Natural killer cell treated with Interleukin-12 subunit alpha and Interleukin-12 subunit beta and Interleukin-15 and Interleukin-18, amount 100 ng/mL, for 72 hours (primary cell): ENCODE measurements around the gene RALA. TPM values are rescaled to one million over a fixed set of nuclear protein-coding genes. Genes with fewer than 3 reads are reported as not detected.
A peak's percentile ranks its signal among the peaks of the same experiment; 100 is the strongest.
"Not testable (repeated sequence)": the region's sequence is repeated elsewhere in the genome, so short reads cannot be mapped to it uniquely, and the experiment has no call there.

Experiments
- ATAC-seq, 2 donors: fragments of 150-1000 bp; cut with Tn5 transposase in 1 of 2; sonication (Bioruptor Pico), chemical (Tn5 transposase) in 1 of 2; 2 replicates each; pipeline ENCODE4 v1.10.0; 2021
- DNase-seq: peaks from one replicate; pipeline ENCODE4 v3.0.0; 2022; ENCODE audit warnings: low spot score
- H3K27ac Mint-ChIP-seq, 2 donors: 1 replicate in 1 of 2; 2 replicates in 1 of 2; pipeline ENCODE4 v1.8.0; 2022; ENCODE audit warnings: mixed read lengths in 2 of 2, mild to moderate bottlenecking in 1 of 2, moderate library complexity in 1 of 2
- H3K27me3 Mint-ChIP-seq, 2 donors: 1 replicate in 1 of 2; 2 replicates in 1 of 2; pipeline ENCODE4 v1.8.0; 2022; ENCODE audit warnings: mixed read lengths in 2 of 2
- H3K36me3 Mint-ChIP-seq: one replicate; pipeline ENCODE4 v1.8.0; 2022; ENCODE audit warnings: mixed read lengths
- H3K4me1 Mint-ChIP-seq, 2 donors: 1 replicate in 1 of 2; 2 replicates in 1 of 2; pipeline ENCODE4 v1.8.0; 2022; ENCODE audit warnings: low read depth in 2 of 2, mixed read lengths in 2 of 2, mild to moderate bottlenecking in 1 of 2
- H3K4me3 Mint-ChIP-seq: one replicate; pipeline ENCODE4 v1.8.0; 2022; ENCODE audit warnings: mixed read lengths
- H3K9me3 Mint-ChIP-seq: 2 replicates; pipeline ENCODE4 v1.8.0; 2022; ENCODE audit warnings: mixed read lengths
- total RNA-seq, 2 donors: library from RNA; stranded (reverse); gene quantifications; one replicate each; pipeline ENCODE4 v1.2.3, GENCODE V29; 2022

Gene RALA
- total RNA-seq, 2 donors from 2014 or later: 22.0 to 28.6 TPM

GRCh38 chr7:39644170-39644569 lies 20.8 kb downstream of the RALA start:
- H3K36me3 Mint-ChIP-seq: no peaks in the 10 kb centered on the region
- no peaks in the 10 kb centered on the region for H3K9me3 Mint-ChIP-seq
- DNase-seq (no peak), ATAC-seq (no peak)
- H3K4me1 Mint-ChIP-seq: peaks cover 35 to 37% of the 10 kb centered on the region in 2 donors
- no peak overlapping the region for H3K27ac Mint-ChIP-seq
- H3K27me3 Mint-ChIP-seq: no peaks in the 10 kb centered on the region
- no peak overlapping the region for H3K4me3 Mint-ChIP-seq

- H3K4me3 Mint-ChIP-seq: no peak overlapping the region
- no peak overlapping the region for H3K27ac Mint-ChIP-seq
- peaks cover 32 to 33% of the 10 kb centered on the region in 2 donors for H3K4me1 Mint-ChIP-seq
- no peak for ATAC-seq
- H3K9me3 Mint-ChIP-seq: no peaks in the 10 kb centered on the region
- H3K27me3 Mint-ChIP-seq: no peaks in the 10 kb centered on the region
- DNase-seq: no peak
- no peaks in the 10 kb centered on the region for H3K36me3 Mint-ChIP-seq
Observed at GRCh38 chr7:39645482-39646407, 22.4 kb downstream of the RALA start.

- Mint-ChIP-seq H3K4me1 (peaks cover 22 to 26% of the 10 kb centered on the region in 2 donors), H3K4me3 (no peak overlapping the region), H3K36me3 (no peaks in the 10 kb centered on the region), H3K9me3 (no peaks in the 10 kb centered on the region), H3K27ac (no peak overlapping the region), H3K27me3 (no peaks in the 10 kb centered on the region)
- ATAC-seq: no peak
- no peak for DNase-seq
Observed at GRCh38 chr7:39647816-39648215, 24.4 kb downstream of the RALA start.

GRCh38 chr7:39650676-39651075 lies 27.3 kb downstream of the RALA start:
- ATAC-seq (peak in 1 of 2 donors; percentile 74), DNase-seq (no peak)
- Mint-ChIP-seq H3K27ac (no peak overlapping the region), H3K9me3 (no peaks in the 10 kb centered on the region), H3K27me3 (no peaks in the 10 kb centered on the region), H3K36me3 (no peaks in the 10 kb centered on the region), H3K4me3 (no peak overlapping the region), H3K4me1 (peaks cover 18 to 24% of the 10 kb centered on the region in 2 donors)

- H3K9me3 Mint-ChIP-seq: no peaks in the 10 kb centered on the region
- no peak overlapping the region for H3K27ac Mint-ChIP-seq
- DNase-seq (no peak), ATAC-seq (no peak)
- peaks cover 18 to 23% of the 10 kb centered on the region in 2 donors for H3K4me1 Mint-ChIP-seq
- H3K4me3 Mint-ChIP-seq: no peak overlapping the region
- no peaks in the 10 kb centered on the region for H3K36me3 Mint-ChIP-seq
- no peaks in the 10 kb centered on the region for H3K27me3 Mint-ChIP-seq
Observed at GRCh38 chr7:39651265-39651664, 27.9 kb downstream of the RALA start.

- DNase-seq (no peak), ATAC-seq (no peak)
- H3K36me3 Mint-ChIP-seq: no peaks in the 10 kb centered on the region
- H3K4me1 Mint-ChIP-seq: peaks cover 6 to 11% of the 10 kb centered on the region in 2 donors
- no peaks in the 10 kb centered on the region for H3K27me3 Mint-ChIP-seq
- no peaks in the 10 kb centered on the region for H3K9me3 Mint-ChIP-seq
- H3K4me3 Mint-ChIP-seq: no peak overlapping the region
- no peak overlapping the region for H3K27ac Mint-ChIP-seq
Observed at GRCh38 chr7:39656415-39656814, 33.0 kb downstream of the RALA start.

- DNase-seq (no peak), ATAC-seq (no peak)
- peaks cover 9% of the 10 kb centered on the region for H3K36me3 Mint-ChIP-seq
- H3K9me3 Mint-ChIP-seq: peaks cover 7% of the 10 kb centered on the region
- H3K27ac Mint-ChIP-seq: no peak overlapping the region
- H3K4me1 Mint-ChIP-seq: peaks cover 14 to 18% of the 10 kb centered on the region in 2 donors
- H3K4me3 Mint-ChIP-seq: no peak overlapping the region
- no peaks in the 10 kb centered on the region for H3K27me3 Mint-ChIP-seq
Observed at GRCh38 chr7:39659356-39660013, 36.1 kb downstream of the RALA start.

GRCh38 chr7:39661960-39662359 lies 38.6 kb downstream of the RALA start:
- no peak for DNase-seq
- ATAC-seq: no peak
- Mint-ChIP-seq H3K4me3 (no peak overlapping the region), H3K4me1 (peaks cover 18 to 19% of the 10 kb centered on the region in 2 donors), H3K27me3 (no peaks in the 10 kb centered on the region), H3K36me3 (peaks cover 9% of the 10 kb centered on the region), H3K9me3 (peaks cover 7% of the 10 kb centered on the region), H3K27ac (no peak overlapping the region)

GRCh38 chr7:39663263-39663662 lies 39.9 kb downstream of the RALA start:
- peaks cover 14 to 20% of the 10 kb centered on the region in 2 donors for H3K4me1 Mint-ChIP-seq
- no peak overlapping the region for H3K27ac Mint-ChIP-seq
- H3K36me3 Mint-ChIP-seq: peaks cover 9% of the 10 kb centered on the region
- H3K9me3 Mint-ChIP-seq: peaks cover 7% of the 10 kb centered on the region
- no peak for DNase-seq
- no peaks in the 10 kb centered on the region for H3K27me3 Mint-ChIP-seq
- H3K4me3 Mint-ChIP-seq: no peak overlapping the region
- no peak for ATAC-seq

- DNase-seq (no peak), ATAC-seq (no peak)
- H3K27ac Mint-ChIP-seq: no peak overlapping the region
- H3K36me3 Mint-ChIP-seq: peaks cover 9% of the 10 kb centered on the region
- no peak overlapping the region for H3K4me3 Mint-ChIP-seq
- peaks cover 14 to 21% of the 10 kb centered on the region in 2 donors for H3K4me1 Mint-ChIP-seq
- H3K9me3 Mint-ChIP-seq: peaks cover 7% of the 10 kb centered on the region
- no peaks in the 10 kb centered on the region for H3K27me3 Mint-ChIP-seq
Observed at GRCh38 chr7:39664057-39664456, 40.7 kb downstream of the RALA start.

GRCh38 chr7:39664585-39664984 lies 41.2 kb downstream of the RALA start:
- no peak overlapping the region for H3K4me3 Mint-ChIP-seq
- no peaks in the 10 kb centered on the region for H3K27me3 Mint-ChIP-seq
- DNase-seq (no peak), ATAC-seq (no peak)
- H3K4me1 Mint-ChIP-seq: peaks cover 18 to 23% of the 10 kb centered on the region in 2 donors
- peaks cover 7% of the 10 kb centered on the region for H3K9me3 Mint-ChIP-seq
- peaks cover 9% of the 10 kb centered on the region for H3K36me3 Mint-ChIP-seq
- H3K27ac Mint-ChIP-seq: no peak overlapping the region

GRCh38 chr7:39666562-39666961 lies 43.2 kb downstream of the RALA start:
- Mint-ChIP-seq H3K36me3 (peaks cover 9% of the 10 kb centered on the region), H3K27me3 (no peaks in the 10 kb centered on the region), H3K9me3 (peaks cover 7% of the 10 kb centered on the region), H3K27ac (no peak overlapping the region), H3K4me1 (peaks cover 18 to 24% of the 10 kb centered on the region in 2 donors), H3K4me3 (no peak overlapping the region)
- DNase-seq (no peak), ATAC-seq (no peak)

GRCh38 chr7:39667341-39667923 lies 44.1 kb downstream of the RALA start:
- H3K4me3 Mint-ChIP-seq: no peak overlapping the region
- H3K27ac Mint-ChIP-seq: no peak overlapping the region
- H3K36me3 Mint-ChIP-seq: peaks cover 6% of the 10 kb centered on the region
- H3K9me3 Mint-ChIP-seq: peaks cover 5% of the 10 kb centered on the region
- peaks cover 14 to 22% of the 10 kb centered on the region in 2 donors for H3K4me1 Mint-ChIP-seq
- no peaks in the 10 kb centered on the region for H3K27me3 Mint-ChIP-seq
- ATAC-seq: no peak
- no peak for DNase-seq

GRCh38 chr7:39668280-39668679 lies 44.9 kb downstream of the RALA start:
- not testable (repeated sequence) for H3K27ac Mint-ChIP-seq, H3K27me3 Mint-ChIP-seq, ATAC-seq, H3K9me3 Mint-ChIP-seq, H3K4me3 Mint-ChIP-seq, H3K36me3 Mint-ChIP-seq, DNase-seq
- H3K4me1 Mint-ChIP-seq: peaks cover 9 to 16% of the 10 kb centered on the region in 2 donors
